NCI-H524 (cell line): ENCODE measurements around the gene SLC25A24.
"Not testable (repeated sequence)": the region's sequence is repeated elsewhere in the genome, so short reads cannot be mapped to it uniquely, and the experiment has no call there.

Source experiments
- DNase-seq, 2 experiments: peaks; one replicate each; lab custom pipeline; 2025; lab: John Stamatoyannopoulos, UW

Gene SLC25A24

GRCh38 chr1:108133148-108133547 lies 67.0 kb downstream of the SLC25A24 start:
- not testable (repeated sequence) for DNase-seq

- not testable (repeated sequence) for DNase-seq
Measured at GRCh38 chr1:108132367-108132766, 67.8 kb downstream of the SLC25A24 start.

- not testable (repeated sequence) for DNase-seq
Measured at GRCh38 chr1:108131281-108131680, 68.9 kb downstream of the SLC25A24 start.

- no peak for DNase-seq
Measured at GRCh38 chr1:108130794-108131193, 69.3 kb downstream of the SLC25A24 start.

- DNase-seq = no peak
Measured at GRCh38 chr1:108129999-108130398, 70.1 kb downstream of the SLC25A24 start.

GRCh38 chr1:108125312-108126138 lies 74.6 kb downstream of the SLC25A24 start:
- peak; percentile 74 to 81 for DNase-seq

- peak in 1 of 2 experiments; percentile 7 for DNase-seq
Measured at GRCh38 chr1:108124622-108125311, 75.4 kb downstream of the SLC25A24 start.

GRCh38 chr1:108124023-108124422 lies 76.1 kb downstream of the SLC25A24 start:
- no peak for DNase-seq

GRCh38 chr1:108121358-108122143 lies 78.6 kb downstream of the SLC25A24 start:
- DNase-seq = no peak

- peak; percentile 21 to 55 for DNase-seq
Measured at GRCh38 chr1:108120163-108120562, 80.0 kb downstream of the SLC25A24 start.

GRCh38 chr1:108119500-108119899 lies 80.6 kb downstream of the SLC25A24 start:
- peak; percentile 35 to 81 for DNase-seq

- DNase-seq = no peak
Measured at GRCh38 chr1:108117945-108118902, 81.9 kb downstream of the SLC25A24 start.

GRCh38 chr1:108117237-108117636 lies 82.9 kb downstream of the SLC25A24 start:
- DNase-seq = no peak

GRCh38 chr1:108114033-108114599 lies 86.0 kb downstream of the SLC25A24 start:
- no peak for DNase-seq

- DNase-seq = no peak
Measured at GRCh38 chr1:108113496-108113895, 86.6 kb downstream of the SLC25A24 start.

GRCh38 chr1:108109295-108109973 lies 90.7 kb downstream of the SLC25A24 start:
- DNase-seq = no peak

- no peak for DNase-seq
Measured at GRCh38 chr1:108108119-108108518, 92.0 kb downstream of the SLC25A24 start.

- no peak for DNase-seq
Measured at GRCh38 chr1:108107658-108108057, 92.5 kb downstream of the SLC25A24 start.

GRCh38 chr1:108106775-108107174 lies 93.4 kb downstream of the SLC25A24 start:
- no peak for DNase-seq

GRCh38 chr1:108100148-108100547 lies 100.0 kb downstream of the SLC25A24 start:
- peak; percentile 21 to 61 for DNase-seq
